Osteoblast (primary cell): ENCODE results near the gene FMO3. TPM values are rescaled to one million over a fixed set of nuclear protein-coding genes. Genes with fewer than 3 reads are reported as not detected.

Experiments
- DNase-seq: peaks from one replicate; pipeline ENCODE4 v3.0.0; 2011; ENCODE audit warnings: low spot score, mixed read lengths; ENCODE audit not compliant: insufficient read length; ENCODE audit errors: missing footprints
- H2AFZ ChIP-seq: 2 replicates; pipeline ENCODE4 v1.6.0; 2011; ENCODE audit warnings: mild to moderate bottlenecking, low read length
- H3K27ac ChIP-seq: 2 replicates; pipeline ENCODE4 v1.5.1; 2011; ENCODE audit warnings: mild to moderate bottlenecking, low read depth, low read length, moderate library complexity
- H3K27me3 ChIP-seq: 2 replicates; pipeline ENCODE4 v1.6.0; 2012; ENCODE audit warnings: mild to moderate bottlenecking, control low read depth, inconsistent platforms, low read length, moderate library complexity; ENCODE audit not compliant: insufficient read depth
- H3K36me3 ChIP-seq: 2 replicates; pipeline ENCODE4 v1.5.1; 2011; ENCODE audit warnings: mild to moderate bottlenecking, low read length, control low read depth, moderate library complexity; ENCODE audit not compliant: insufficient read depth
- H3K4me1 ChIP-seq: 2 replicates; pipeline ENCODE4 v1.5.1; 2011; ENCODE audit warnings: mild to moderate bottlenecking, low read length, control low read depth, moderate library complexity; ENCODE audit not compliant: insufficient read depth
- H3K4me2 ChIP-seq: 2 replicates; pipeline ENCODE4 v1.6.0; 2011; ENCODE audit warnings: mild to moderate bottlenecking, low read length; ENCODE audit not compliant: insufficient read depth
- H3K4me3 ChIP-seq: fragments of 200-600 bp; sonication (generic); 3 replicates; pipeline ENCODE4 v1.5.1; 2012; ENCODE audit warnings: mild to moderate bottlenecking, low read length, inconsistent platforms; ENCODE audit not compliant: insufficient read depth
- H3K79me2 ChIP-seq: 2 replicates; pipeline ENCODE4 v1.6.0; 2012; ENCODE audit warnings: mild to moderate bottlenecking, low read length, control low read depth, inconsistent platforms; ENCODE audit not compliant: insufficient read depth
- H3K9me3 ChIP-seq: 2 replicates; pipeline ENCODE4 v1.5.1; 2011; ENCODE audit warnings: low read depth, low read length, control low read depth
- H4K20me1 ChIP-seq: 2 replicates; pipeline ENCODE4 v1.6.0; 2012; ENCODE audit warnings: mild to moderate bottlenecking, low read length, control low read depth; ENCODE audit not compliant: insufficient read depth
- total RNA-seq: library from RNA; depleted of rRNA; stranded (reverse); fragments of >200 nt; gene quantifications from 2 replicates; pipeline ENCODE4 v1.2.3, GENCODE V29; 2012
- TF ChIP-seq, protein P1 (sequence below): IDR thresholded peaks from 2 replicates; pipeline ENCODE4 v1.5.1; 2011; ENCODE audit warnings: mild to moderate bottlenecking, low read depth, low read length, moderate library complexity; ENCODE audit errors: extremely low read depth

FMO3 gene
- total RNA-seq, 1 donor, result 44.5 TPM

DNA sequence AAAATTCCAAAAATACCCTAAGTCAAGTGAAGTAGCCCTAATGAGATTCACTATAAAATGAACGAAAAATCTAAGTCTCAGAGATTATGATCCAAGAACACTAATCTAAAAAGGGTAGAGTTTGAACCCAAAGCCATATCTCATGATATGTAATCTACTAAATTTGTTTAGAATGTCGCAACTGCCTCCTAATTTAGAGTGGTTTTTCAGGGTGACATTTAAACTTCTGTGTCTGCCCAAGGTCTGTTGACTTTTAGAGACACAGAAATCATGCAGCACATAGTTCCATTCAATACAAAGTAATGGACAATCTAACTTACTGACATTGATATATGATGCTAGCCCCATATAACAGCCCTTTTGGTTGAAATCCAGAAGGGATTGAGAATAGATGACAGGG lies 28.9 kb downstream of the FMO3 start:
- Histone ChIP-seq H4K20me1 (no peaks in the 10 kb centered on the region), H3K4me1 (no peaks in the 10 kb centered on the region), H3K4me3 (no peak overlapping the region), H3K27ac (no peak overlapping the region), H2AFZ (no peak overlapping the region), H3K27me3 (peaks cover 3% of the 10 kb centered on the region), H3K4me2 (no peak overlapping the region), H3K79me2 (no peaks in the 10 kb centered on the region), H3K9me3 (no peaks in the 10 kb centered on the region), H3K36me3 (no peaks in the 10 kb centered on the region)
- DNase-seq, result no peak
- TF ChIP-seq, protein P1, sequence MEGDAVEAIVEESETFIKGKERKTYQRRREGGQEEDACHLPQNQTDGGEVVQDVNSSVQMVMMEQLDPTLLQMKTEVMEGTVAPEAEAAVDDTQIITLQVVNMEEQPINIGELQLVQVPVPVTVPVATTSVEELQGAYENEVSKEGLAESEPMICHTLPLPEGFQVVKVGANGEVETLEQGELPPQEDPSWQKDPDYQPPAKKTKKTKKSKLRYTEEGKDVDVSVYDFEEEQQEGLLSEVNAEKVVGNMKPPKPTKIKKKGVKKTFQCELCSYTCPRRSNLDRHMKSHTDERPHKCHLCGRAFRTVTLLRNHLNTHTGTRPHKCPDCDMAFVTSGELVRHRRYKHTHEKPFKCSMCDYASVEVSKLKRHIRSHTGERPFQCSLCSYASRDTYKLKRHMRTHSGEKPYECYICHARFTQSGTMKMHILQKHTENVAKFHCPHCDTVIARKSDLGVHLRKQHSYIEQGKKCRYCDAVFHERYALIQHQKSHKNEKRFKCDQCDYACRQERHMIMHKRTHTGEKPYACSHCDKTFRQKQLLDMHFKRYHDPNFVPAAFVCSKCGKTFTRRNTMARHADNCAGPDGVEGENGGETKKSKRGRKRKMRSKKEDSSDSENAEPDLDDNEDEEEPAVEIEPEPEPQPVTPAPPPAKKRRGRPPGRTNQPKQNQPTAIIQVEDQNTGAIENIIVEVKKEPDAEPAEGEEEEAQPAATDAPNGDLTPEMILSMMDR, result no peak

- Histone ChIP-seq H4K20me1 (no peaks in the 10 kb centered on the region), H2AFZ (no peak overlapping the region)
- no peak for DNase-seq
These were observed 31.6 kb downstream of the FMO3 start for GRCh38 chr1:171122299-171122698.

GRCh38 chr1:171122893-171123292 lies 32.2 kb downstream of the FMO3 start:
- Histone ChIP-seq H3K79me2 (no peaks in the 10 kb centered on the region), H3K4me1 (peaks cover 12% of the 10 kb centered on the region), H3K36me3 (no peaks in the 10 kb centered on the region), H3K4me3 (no peak overlapping the region), H4K20me1 (no peaks in the 10 kb centered on the region), H3K27me3 (peaks cover 3% of the 10 kb centered on the region), H3K4me2 (no peak overlapping the region), H3K27ac (no peak overlapping the region), H3K9me3 (no peaks in the 10 kb centered on the region), H2AFZ (no peak overlapping the region)
- TF ChIP-seq, protein P1, result no peak
- no peak for DNase-seq

More at GRCh38 chr1:171122299-171122698, 31.6 kb downstream of the FMO3 start:
- TF ChIP-seq, protein P1, result no peak
- Histone ChIP-seq H3K4me1 (peaks cover 7% of the 10 kb centered on the region), H3K27ac (no peak overlapping the region), H3K4me2 (no peak overlapping the region), H3K36me3 (no peaks in the 10 kb centered on the region), H3K27me3 (peaks cover 3% of the 10 kb centered on the region), H3K9me3 (no peaks in the 10 kb centered on the region), H3K4me3 (no peak overlapping the region), H3K79me2 (no peaks in the 10 kb centered on the region)

- DNase-seq, result no peak
- H2AFZ ChIP-seq, result no peak overlapping the region
- no peaks in the 10 kb centered on the region for H3K27me3 ChIP-seq
- TF ChIP-seq, protein P1, result no peak
- no peaks in the 10 kb centered on the region for H3K36me3 ChIP-seq
- H3K4me2 ChIP-seq, result no peak overlapping the region
- no peaks in the 10 kb centered on the region for H3K79me2 ChIP-seq
- no peaks in the 10 kb centered on the region for H4K20me1 ChIP-seq
- H3K4me3 ChIP-seq, result no peak overlapping the region
- H3K9me3 ChIP-seq, result peaks cover 3% of the 10 kb centered on the region
- H3K27ac ChIP-seq, result no peak overlapping the region
- H3K4me1 ChIP-seq, result peaks cover 14% of the 10 kb centered on the region
These were observed 35.8 kb downstream of the FMO3 start for GRCh38 chr1:171126504-171126903.
